Upper lobe of right lung (tissue), 1 donor: ENCODE measurements around the gene USP31. TPM values are rescaled to one million over a fixed set of nuclear protein-coding genes. Genes with fewer than 3 reads are reported as not detected.
"Not testable (repeated sequence)": the region's sequence is repeated elsewhere in the genome, so short reads cannot be mapped to it uniquely, and the experiment has no call there.

ENCODE experiments used
- ATAC-seq: fragments of 200-7000 bp; cut with Tn5 transposase; one replicate; pipeline ENCODE4 v1.9.1; 2020; ENCODE audit warnings: mild to moderate bottlenecking, moderate library complexity
- DNase-seq: peaks from one replicate; pipeline ENCODE4 v3.0.0-alpha.2; 2020
- H3K27ac ChIP-seq: fragments of 200-600 bp; one replicate; pipeline ENCODE4 v1.8.0; 2022
- H3K27me3 ChIP-seq: fragments of 200-600 bp; one replicate; pipeline ENCODE4 v1.8.0; 2022; ENCODE audit warnings: mild to moderate bottlenecking
- H3K36me3 ChIP-seq: fragments of 200-600 bp; one replicate; pipeline ENCODE4 v1.8.0; 2022
- H3K4me1 ChIP-seq: fragments of 200-600 bp; one replicate; pipeline ENCODE4 v1.8.0; 2022
- H3K4me3 ChIP-seq: fragments of 200-600 bp; one replicate; pipeline ENCODE4 v1.8.0; 2022; ENCODE audit warnings: mild to moderate bottlenecking
- H3K9me3 ChIP-seq: fragments of 200-600 bp; one replicate; pipeline ENCODE4 v1.8.0; 2022
- intact Hi-C: fragments of 100-400 bp; cut with DNase I; formaldehyde crosslinking; loops from one replicate; pipeline ENCODE4 v1.11.0; 2022
- total RNA-seq: library from RNA; stranded (reverse); fragmentation: NEBNext Ultra II Directional; extraction: Animal tissue kit (Norgen Biotek cat#: 25700); gene quantifications from one replicate; pipeline ENCODE4 v1.2.1, GENCODE V29; 2021
- TF ChIP-seq, protein P1 (sequence below): fragments of 200-600 bp; IDR thresholded peaks from one replicate; pipeline ENCODE4 v1.8.0; 2022; ENCODE audit warnings: antibody characterized with exemption
- donor health status: DM: no; HTN: yes; CAD: no; lungs with severe emphysema.

The USP31 gene
- total RNA-seq, 1 donor from 2014 or later, result 15.9 TPM

GRCh38 chr16:23148166-23148512 lies 1.1 kb downstream of the USP31 start:
- Histone ChIP-seq H3K27ac (peak overlapping the region; percentile 70), H3K9me3 (no peaks in the 10 kb centered on the region), H3K4me3 (peak overlapping the region; percentile 78), H3K4me1 (peaks cover 18% of the 10 kb centered on the region), H3K27me3 (no peaks in the 10 kb centered on the region), H3K36me3 (no peaks in the 10 kb centered on the region)
- DNase-seq (no peak), ATAC-seq (no peak)
- intact Hi-C loops, result no loop called here
- TF ChIP-seq, protein P1, sequence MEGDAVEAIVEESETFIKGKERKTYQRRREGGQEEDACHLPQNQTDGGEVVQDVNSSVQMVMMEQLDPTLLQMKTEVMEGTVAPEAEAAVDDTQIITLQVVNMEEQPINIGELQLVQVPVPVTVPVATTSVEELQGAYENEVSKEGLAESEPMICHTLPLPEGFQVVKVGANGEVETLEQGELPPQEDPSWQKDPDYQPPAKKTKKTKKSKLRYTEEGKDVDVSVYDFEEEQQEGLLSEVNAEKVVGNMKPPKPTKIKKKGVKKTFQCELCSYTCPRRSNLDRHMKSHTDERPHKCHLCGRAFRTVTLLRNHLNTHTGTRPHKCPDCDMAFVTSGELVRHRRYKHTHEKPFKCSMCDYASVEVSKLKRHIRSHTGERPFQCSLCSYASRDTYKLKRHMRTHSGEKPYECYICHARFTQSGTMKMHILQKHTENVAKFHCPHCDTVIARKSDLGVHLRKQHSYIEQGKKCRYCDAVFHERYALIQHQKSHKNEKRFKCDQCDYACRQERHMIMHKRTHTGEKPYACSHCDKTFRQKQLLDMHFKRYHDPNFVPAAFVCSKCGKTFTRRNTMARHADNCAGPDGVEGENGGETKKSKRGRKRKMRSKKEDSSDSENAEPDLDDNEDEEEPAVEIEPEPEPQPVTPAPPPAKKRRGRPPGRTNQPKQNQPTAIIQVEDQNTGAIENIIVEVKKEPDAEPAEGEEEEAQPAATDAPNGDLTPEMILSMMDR, result no peak

DNA sequence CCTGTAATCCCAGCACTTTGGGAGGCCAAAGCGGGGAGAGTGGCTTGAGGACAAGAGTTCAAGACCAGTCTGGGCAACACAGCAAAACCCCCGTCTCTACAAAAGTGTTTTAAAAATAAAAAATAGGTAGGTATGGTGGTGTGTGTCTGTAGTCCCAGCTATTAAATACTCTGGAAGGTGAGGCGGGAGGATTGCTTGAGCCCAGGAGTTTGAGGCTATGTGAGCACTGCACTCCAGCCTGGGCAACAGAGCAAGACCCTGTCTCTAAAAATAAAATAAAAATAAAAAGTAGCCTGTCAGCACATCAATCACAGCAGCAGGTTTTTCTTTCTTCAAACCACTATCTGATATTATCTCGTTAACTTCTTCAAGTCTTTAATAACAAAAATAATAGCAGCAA lies 1.6 kb downstream of the USP31 start:
- Histone ChIP-seq H3K27me3 (no peaks in the 10 kb centered on the region), H3K4me3 (peak overlapping the region; percentile 78), H3K4me1 (peaks cover 18% of the 10 kb centered on the region), H3K9me3 (no peaks in the 10 kb centered on the region), H3K36me3 (no peaks in the 10 kb centered on the region), H3K27ac (no peak overlapping the region)
- DNase-seq (no peak), ATAC-seq (no peak)
- intact Hi-C loops, result no loop called here
- TF ChIP-seq, protein P1, result no peak

DNA sequence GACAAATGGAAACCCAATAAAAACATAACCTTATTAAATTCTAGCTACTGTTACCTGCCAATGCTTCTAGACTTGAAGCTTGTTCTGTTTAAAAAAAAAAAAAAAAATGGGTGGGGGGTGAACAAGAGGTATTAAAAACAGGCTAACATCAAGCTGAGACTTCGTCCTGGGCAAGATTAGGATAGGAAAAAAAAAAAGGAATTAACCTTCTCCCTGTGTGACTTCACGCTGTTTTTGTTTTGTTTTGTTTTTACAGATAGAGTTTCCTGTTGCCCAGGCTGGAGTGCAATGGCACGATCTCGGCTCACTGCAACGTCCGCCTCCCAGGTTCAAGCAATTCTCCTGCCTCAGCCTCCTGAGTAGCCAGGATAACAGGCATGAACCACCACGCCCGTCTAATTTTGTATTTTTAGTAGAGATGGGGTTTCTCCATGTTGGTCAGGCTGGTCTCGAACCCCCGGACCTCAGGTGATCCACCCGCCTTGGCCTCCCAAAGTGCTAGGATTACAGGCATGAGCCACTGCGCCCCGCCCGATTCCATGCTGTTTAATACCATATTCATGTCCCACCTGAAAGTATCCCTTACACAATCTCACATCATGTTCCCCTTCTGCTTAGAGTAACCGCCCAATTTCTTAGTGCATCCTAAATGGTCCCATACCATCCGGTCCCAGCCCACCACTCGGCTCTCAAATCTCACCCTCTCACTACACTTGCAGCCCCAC lies 2.2 kb downstream of the USP31 start:
- no peaks in the 10 kb centered on the region for H3K36me3 ChIP-seq
- peak overlapping the region; percentile 78 for H3K4me3 ChIP-seq
- no peaks in the 10 kb centered on the region for H3K27me3 ChIP-seq
- intact Hi-C loops, result no loop called here
- no peaks in the 10 kb centered on the region for H3K9me3 ChIP-seq
- H3K4me1 ChIP-seq, result peaks cover 18% of the 10 kb centered on the region
- H3K27ac ChIP-seq, result no peak overlapping the region
- TF ChIP-seq, protein P1, result no peak
- no peak for ATAC-seq
- no peak for DNase-seq

DNA sequence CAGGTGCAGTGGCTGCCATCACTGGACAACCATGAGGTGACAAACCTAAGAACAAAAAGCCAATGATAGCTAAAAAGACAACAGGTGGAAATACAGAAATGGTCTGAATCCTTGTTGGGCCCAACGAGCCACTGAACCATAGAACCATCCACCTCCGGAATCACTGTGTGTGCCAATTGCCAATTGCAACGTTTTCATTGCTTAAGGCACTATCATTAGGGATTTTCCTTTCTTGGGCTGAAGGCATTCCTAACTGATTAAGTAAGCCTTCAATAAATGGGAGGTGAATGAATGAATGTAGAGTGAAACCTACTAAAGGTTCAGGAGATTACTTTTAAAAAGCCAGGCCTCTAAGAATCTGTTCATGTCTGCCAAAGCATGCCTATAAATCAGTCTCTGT lies 3.6 kb downstream of the USP31 start:
- Histone ChIP-seq H3K36me3 (no peaks in the 10 kb centered on the region), H3K9me3 (no peaks in the 10 kb centered on the region)

GRCh38 chr16:23145186-23145585 lies 4.1 kb downstream of the USP31 start:
- H3K27ac ChIP-seq, result no peak overlapping the region
- intact Hi-C loops, result no loop called here

More for the DNA sequence above, 3.6 kb downstream of the USP31 start:
- DNase-seq (no peak), ATAC-seq (no peak)
- intact Hi-C loops, result no loop called here
- no peaks in the 10 kb centered on the region for H3K27me3 ChIP-seq
- TF ChIP-seq, protein P1, result no peak
- H3K4me1 ChIP-seq, result peaks cover 18% of the 10 kb centered on the region
- H3K27ac ChIP-seq, result no peak overlapping the region
- no peak overlapping the region for H3K4me3 ChIP-seq

DNA sequence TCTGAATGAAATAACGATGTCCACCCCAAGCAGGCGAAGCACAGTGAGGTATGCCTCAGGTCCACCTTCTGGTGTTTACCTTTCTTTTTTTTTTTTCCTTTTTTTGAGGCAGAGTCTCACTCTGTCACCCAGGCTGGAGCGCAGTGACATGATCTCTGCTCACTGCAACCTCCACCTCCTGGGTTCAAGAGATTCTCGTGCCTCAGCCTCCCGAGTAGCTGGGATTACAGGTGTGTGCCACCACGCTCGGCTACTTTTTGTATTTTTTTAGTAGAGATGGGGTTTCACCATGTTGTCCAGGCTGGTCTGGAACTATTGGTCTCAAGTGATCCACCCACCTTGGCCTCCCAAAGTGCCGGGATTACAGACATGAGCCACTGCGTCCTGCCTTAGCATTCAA lies 4.9 kb downstream of the USP31 start:
- intact Hi-C loops, H3K9me3 ChIP-seq, DNase-seq, H3K4me3 ChIP-seq, H3K27ac ChIP-seq, H3K27me3 ChIP-seq, ATAC-seq, H3K36me3 ChIP-seq: not testable (repeated sequence)
- peaks cover 15% of the 10 kb centered on the region for H3K4me1 ChIP-seq

More at GRCh38 chr16:23145186-23145585, 4.1 kb downstream of the USP31 start:
- Histone ChIP-seq H3K4me1 (peaks cover 18% of the 10 kb centered on the region), H3K4me3 (no peak overlapping the region), H3K27me3 (no peaks in the 10 kb centered on the region), H3K36me3 (no peaks in the 10 kb centered on the region), H3K9me3 (no peaks in the 10 kb centered on the region)
- TF ChIP-seq, protein P1, result no peak
- no peak for ATAC-seq
- no peak for DNase-seq
